IPS-NIHi7 (cell line): ENCODE results near the gene XRCC3.

Experiments used
- DNase-seq: peaks from one replicate; pipeline ENCODE4 v3.0.0; 2012; ENCODE audit warnings: mixed read lengths; ENCODE audit errors: extremely low spot score

XRCC3 gene

DNA sequence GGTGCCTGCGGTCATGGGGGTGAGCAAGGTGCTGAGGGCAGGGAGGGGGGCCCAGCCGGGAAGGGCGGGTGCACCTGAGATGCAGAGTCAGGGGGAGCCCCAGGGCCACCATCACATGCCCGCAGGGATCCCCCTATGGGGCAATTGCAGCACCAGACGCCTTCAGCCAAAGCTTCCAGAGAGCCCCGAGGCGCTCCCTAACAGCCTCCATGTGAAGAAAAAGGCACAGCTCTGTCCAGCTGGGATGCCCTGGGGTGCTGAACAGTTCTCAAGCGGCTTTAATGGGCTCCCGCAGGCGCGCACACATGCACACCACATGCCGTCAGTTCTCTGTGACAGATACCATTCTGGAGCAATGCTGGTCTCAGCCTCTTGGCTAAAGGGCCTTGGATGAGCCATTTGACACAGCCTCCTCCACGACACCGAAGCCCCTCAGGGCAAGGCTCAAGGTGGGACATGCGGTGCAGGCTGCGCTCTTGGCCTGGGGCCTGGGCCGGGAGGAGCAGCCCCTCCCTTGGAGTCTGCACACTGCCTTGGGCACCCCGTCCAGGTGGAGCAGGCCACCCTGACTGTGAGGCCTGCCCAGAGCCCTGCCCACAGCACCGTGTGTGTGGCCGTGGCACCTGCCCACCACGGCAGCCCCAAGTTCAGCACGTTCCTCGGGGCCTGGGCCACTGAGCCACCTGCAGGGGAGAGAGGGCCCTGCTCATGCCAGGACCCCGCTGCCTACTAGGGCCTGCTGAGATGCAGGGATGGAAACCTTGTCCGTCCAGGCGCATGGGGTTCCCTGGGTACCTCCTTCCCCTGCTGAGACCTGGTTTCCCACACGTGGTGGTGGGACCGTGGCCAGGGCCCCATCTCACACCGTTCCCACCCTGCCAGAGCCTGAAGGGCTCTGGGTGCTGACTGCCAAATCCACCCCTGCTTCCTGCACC is 7.7 kb downstream of the XRCC3 start:
- DNase-seq, result no peak

DNA sequence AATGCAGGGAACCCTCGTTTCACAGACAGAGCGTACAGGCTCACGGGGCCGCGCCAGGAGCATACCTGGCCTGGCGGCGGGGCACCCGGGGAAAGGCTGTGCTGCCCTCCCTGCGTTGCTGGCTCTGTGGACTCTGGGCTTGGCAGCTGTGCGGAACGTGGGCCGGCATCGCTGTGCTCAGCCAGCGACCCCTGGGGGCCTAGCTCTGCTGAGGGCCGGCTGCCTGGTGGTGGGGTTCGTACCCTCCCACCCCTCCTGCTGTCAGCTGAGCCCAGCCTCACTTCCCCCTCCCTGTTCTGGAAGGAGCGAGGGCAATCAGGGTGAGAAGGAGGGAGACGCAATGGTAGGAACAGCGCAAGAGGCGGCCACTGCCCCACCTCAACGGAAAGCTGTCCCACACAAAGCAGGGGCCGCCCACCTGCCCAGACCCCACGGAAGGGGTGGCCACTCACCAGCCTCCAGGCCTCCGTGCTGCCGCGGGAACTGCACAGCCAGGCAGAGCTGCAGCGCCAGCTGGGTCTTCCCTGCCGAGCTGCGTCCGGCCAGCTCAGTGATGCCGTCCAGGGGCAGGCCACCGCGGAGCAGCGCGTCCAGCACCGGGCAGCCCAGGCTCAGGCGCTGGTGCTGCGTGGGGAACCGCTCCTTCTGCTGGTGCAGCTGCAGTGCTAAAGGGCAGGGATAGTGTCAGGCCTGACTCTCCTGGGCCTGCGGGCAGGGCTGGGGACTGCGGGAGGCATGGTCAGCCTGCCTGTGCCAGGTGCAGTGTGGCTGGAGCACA is 8.5 kb downstream of the XRCC3 start:
- no peak for DNase-seq

- no peak for DNase-seq
Observed at GRCh38 chr14:103705504-103706284, 9.6 kb downstream of the XRCC3 start.

DNA sequence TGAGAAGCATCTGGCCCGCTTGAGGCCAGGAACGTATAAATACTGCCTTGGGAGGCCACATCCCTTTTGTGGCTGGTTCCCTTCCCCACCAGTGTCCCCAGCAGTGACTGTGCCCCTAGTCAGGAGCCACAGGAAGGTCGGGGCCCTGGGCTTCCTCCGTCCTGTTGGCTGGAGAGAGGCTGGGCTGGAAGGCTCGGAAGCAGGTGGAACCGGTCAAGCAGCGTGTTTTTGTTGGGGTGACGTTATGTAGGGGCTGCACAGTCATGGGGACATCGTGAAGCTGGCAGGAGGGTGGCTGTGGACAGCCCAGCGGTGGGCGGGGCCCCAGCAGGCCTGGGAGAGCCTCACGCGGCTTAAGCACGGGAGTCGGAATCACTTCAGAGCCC is 10.1 kb downstream of the XRCC3 start:
- no peak for DNase-seq

GRCh38 chr14:103704708-103705107 is 10.5 kb downstream of the XRCC3 start:
- no peak for DNase-seq

DNA sequence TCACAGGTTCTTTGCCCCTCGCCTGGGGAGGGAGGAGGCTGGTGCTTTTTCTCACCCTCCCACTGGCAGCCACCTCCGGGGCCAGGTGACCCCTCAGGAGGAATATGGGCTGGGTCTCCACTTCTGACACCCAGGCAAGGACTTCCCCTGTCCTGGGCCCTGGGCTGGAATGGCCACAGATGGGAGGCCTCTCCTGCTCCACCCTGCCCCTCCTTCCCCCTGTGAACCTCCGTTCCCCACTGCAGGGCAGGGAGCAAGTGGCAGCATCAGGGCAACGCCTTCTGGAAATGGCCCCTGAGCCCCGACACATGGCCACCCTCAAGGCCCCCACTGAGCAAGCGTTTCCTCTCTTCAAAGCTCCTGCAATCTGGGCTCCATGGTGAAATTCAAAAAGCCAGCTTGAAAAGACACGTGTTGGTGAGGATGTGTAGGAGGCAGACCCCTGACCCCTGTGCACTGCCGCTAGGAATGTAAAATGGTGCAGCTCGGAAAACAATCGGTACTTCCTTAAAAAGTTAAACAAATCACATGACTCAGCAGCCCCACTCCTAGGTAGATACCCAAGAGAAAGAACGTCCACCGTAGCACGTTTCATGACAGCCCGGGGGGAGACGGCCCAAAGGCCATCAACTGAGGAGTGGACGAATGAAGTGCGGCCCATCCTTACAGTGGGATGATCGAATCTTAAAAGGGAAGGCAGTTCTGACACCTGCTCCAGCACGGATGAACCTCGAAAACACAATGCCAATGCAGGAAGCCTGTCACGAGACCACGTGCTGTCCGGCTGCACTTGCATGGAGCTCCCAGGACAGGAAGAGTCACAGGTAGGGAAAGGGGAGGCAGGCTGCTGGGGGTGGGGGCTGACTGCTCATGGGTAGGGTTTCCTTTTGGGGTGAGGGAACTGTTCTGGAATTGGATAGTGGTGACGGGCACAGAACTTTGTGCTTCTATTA is 11.5 kb downstream of the XRCC3 start:
- no peak for DNase-seq

GRCh38 chr14:103702497-103703432 is 12.5 kb downstream of the XRCC3 start:
- no peak for DNase-seq

DNA sequence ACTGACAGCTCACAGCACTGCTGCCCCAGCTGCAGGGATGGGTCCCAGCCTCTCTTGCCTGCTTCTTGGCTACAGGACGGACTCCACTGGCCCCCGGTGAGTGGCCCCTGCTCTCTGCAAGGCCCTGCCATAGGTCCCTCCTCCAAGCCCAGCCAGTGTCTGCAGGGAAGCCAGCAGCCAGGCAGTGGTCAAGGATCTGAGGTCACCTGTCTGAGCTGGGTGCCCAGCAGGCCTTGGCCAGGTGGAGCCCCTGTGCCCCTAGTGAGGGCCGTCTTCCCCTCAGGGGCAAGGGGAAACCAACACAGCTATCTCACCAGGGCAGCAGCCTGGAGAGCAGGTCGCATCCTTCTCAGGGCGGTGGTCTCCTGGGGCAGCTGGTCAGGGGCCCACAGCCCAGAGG is 13.2 kb downstream of the XRCC3 start:
- no peak for DNase-seq

DNA sequence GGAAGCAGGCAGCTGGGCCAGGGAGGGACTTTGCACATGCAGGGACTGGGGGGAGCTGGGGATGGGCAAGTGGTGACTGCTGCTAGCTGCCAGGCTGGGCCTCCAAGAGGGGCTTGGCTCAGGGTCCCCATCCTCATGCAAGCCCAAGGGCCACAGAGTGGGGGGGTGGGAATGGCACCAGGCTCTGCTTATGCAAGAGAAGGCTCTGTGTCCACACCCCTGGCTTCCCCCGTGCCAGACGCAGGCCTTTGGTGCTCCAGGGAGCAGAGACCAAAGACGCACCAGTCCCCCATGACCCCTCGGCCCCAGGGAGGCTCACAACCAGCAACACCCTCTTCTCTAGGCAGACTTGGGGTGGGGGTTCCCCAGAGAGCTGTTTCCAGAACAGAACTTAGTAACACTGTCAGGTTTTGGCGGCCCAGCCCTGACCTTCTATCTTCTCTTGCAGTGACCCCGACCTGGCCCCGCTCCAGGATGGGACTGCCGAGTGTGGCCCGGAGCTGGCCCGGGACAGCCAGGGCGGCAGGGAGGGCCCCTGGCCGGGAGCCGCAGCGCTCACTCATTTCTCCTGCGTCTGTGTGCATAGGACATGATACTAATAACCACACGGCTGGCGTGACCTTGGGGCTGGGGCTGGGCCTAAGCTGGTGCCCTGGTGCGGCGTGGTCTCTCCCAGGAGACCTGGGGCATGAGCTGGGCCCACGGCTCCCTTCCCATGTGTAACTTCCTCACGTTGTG is 14.3 kb downstream of the XRCC3 start:
- no peak for DNase-seq

- no peak for DNase-seq
Observed at GRCh38 chr14:103699901-103700752, 15.1 kb downstream of the XRCC3 start.

DNA sequence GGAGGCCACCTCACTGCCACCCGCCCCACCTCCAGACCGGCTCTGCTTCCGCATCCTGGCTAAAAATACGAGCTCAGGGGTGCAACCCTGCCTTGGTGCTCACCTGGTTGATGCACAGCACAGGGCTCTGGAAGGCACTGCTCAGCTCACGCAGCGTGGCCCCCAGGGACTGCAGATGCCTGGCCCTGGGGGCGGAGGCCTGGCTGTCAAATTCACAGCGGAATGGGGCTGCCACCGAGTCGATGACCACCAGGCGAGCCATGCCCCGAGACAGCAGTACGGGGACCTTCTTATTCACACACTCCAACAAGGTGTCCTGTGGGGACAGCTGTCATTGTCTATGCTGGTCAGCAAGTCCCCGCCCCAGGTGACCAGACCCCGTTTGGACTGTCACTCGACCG is 16.0 kb downstream of the XRCC3 start:
- DNase-seq, result no peak

GRCh38 chr14:103698380-103699260 is 16.6 kb downstream of the XRCC3 start:
- no peak for DNase-seq

GRCh38 chr14:103697603-103698379 is 17.5 kb downstream of the XRCC3 start:
- no peak for DNase-seq

- DNase-seq, result no peak
Observed at GRCh38 chr14:103697206-103697602, 18.0 kb downstream of the XRCC3 start.

GRCh38 chr14:103696466-103697071 is 18.7 kb downstream of the XRCC3 start:
- peak; percentile 35 for DNase-seq

DNA sequence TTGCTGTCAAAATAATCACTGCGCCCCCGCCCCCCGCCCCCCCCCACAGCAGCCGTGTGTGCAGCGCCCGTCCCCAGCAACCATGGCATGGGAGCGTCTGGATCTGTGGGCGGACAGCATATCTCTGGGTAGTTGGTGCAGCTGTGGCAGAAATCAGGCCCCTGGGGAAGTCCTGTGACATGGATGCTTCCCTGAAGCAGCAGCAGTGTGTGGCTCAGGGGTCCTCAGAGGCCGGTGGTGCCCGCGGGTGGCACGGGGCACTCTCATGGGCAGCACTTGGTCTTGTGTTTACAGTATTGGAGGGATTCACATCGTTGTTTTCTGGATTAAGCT is 19.2 kb downstream of the XRCC3 start:
- DNase-seq, result no peak
